ENCODE measurements around the gene ALG14. TPM values are rescaled to one million over a fixed set of nuclear protein-coding genes. Genes with fewer than 3 reads are reported as not detected.

ALG14 gene
- total and polyA plus RNA-seq, 2 of the 4 experiments (the other 2 are of a cell fraction) = 1.7 to 2.0 TPM

- DNase-seq (no peak), ATAC-seq (ENCODE audit: low read depth) (no peak)
- Histone ChIP-seq H3K4me3 (ENCODE audit: insufficient read depth, low read depth, low read length) (no peak overlapping the region), H2BK15ac (ENCODE audit: low read depth, low read length) (no peak overlapping the region), H3K4ac (ENCODE audit: low read depth, low read length) (no peak overlapping the region), H3K56ac (ENCODE audit: extremely low read depth, insufficient read depth, low read length) (no peak overlapping the region), H2AFZ (replicated peaks; ENCODE audit: low read length, poor library complexity) (no peak overlapping the region), H4K91ac (ENCODE audit: insufficient read depth, low read depth, low read length) (no peak overlapping the region), H2BK20ac (ENCODE audit: low read depth, low read length) (no peak overlapping the region), H2AK9ac (replicated peaks; ENCODE audit: low read depth, low read length, poor library complexity) (no peak overlapping the region), H4K5ac (ENCODE audit: low read depth, low read length) (no peak overlapping the region), H3K79me1 (ENCODE audit: low read depth in 1 of 2, low read length in 2 of 2) (peaks cover 0 to 4% of the 10 kb centered on the region in 2 experiments; a peak in 1 of 4 replicates), H3K4me1 (ENCODE audit: control insufficient read depth, insufficient read depth, low read length) (peaks cover 12% of the 10 kb centered on the region), H3K27me3 (ENCODE audit: control insufficient read depth, insufficient read depth, low read length) (no peaks in the 10 kb centered on the region), H4K8ac (ENCODE audit: low read depth in 2 of 2, low read length in 2 of 2) (no peak overlapping the region), H4K20me1 (ENCODE audit: insufficient read depth, low read length) (no peaks in the 10 kb centered on the region), H3K27ac (ENCODE audit: insufficient read depth, low read length) (no peak overlapping the region), H3K23ac (ENCODE audit: low read depth, low read length) (no peak overlapping the region), H3K9me3 (ENCODE audit: control insufficient read depth, insufficient read depth, low read length) (no peaks in the 10 kb centered on the region), H3K4me2 (ENCODE audit: low read depth, low read length) (no peak overlapping the region), H3K14ac (replicated peaks; ENCODE audit: low read depth, low read length) (no peak overlapping the region), H3K36me3 (ENCODE audit: control insufficient read depth, insufficient read depth, low read length) (no peaks in the 10 kb centered on the region), H2BK5ac (ENCODE audit: low read depth, low read length, poor library complexity, severe bottlenecking) (no peak overlapping the region), H2BK120ac (ENCODE audit: low read depth, low read length) (no peak overlapping the region), H3K18ac (ENCODE audit: low read depth, low read length) (no peak overlapping the region), H3K9me1 (ENCODE audit: insufficient read depth, low read length) (peaks cover 5% of the 10 kb centered on the region), H2AK5ac (ENCODE audit: low read depth, low read length) (no peak overlapping the region), H3K9ac (ENCODE audit: low read depth, low read length) (no peak overlapping the region)
- intact Hi-C loops (cut with micrococcal nuclease) (no loop called here), in situ Hi-C loops (cut with MboI; ENCODE audit: low sequenced_read_pairs) (no loop called here), dilution Hi-C loops (cut with HindIII; ENCODE audit: low sequenced_read_pairs, unreplicated experiment) (no loop called here)
- no TSS peak for BruUV-seq (replicated peaks)
- ChIA-PET POLR2A (ENCODE audit: unreplicated experiment) (no interaction called here), CTCF (interaction anchor here (0.6 kb wide), 1 partner anchor 25 kb away, joined by 3 read pairs; no protein-coding TSS in a partner anchor)
- WGBS, 2 experiments (ENCODE audit: extremely low coverage in 2 of 2, insufficient read length in 1 of 2) = 71% methylated on average over 2 of the region's 5 CpGs; no CpG with 5 or more reads in 1 of the 2 experiments
- no peak for TF ChIP-seq ELK1 (IDR thresholded peaks at IDR 0.05; ENCODE audit: borderline replicate concordance, low read depth, low read length)
- TF ChIP-seq CTCF (conservative IDR thresholded peaks at IDR 0.05; ENCODE audit: low read depth, low read length) = no peak
- TF ChIP-seq RFX5 (IDR thresholded peaks at IDR 0.05; ENCODE audit: low read depth, low read length) = no peak
- TF ChIP-seq POLR2A (IDR thresholded peaks at IDR 0.05; ENCODE audit: low read depth, low read length) = no peak
- no peak for TF ChIP-seq RAD21 (IDR thresholded peaks at IDR 0.05; ENCODE audit: low read length)
- TF ChIP-seq MXI1 (IDR thresholded peaks at IDR 0.05; ENCODE audit: borderline replicate concordance, low read depth, low read length) = no peak
- TF ChIP-seq CEBPB (IDR thresholded peaks at IDR 0.05; ENCODE audit: low read depth, low read length) = no peak
Observed at GRCh38 chr1:94992161-94992560, 80.6 kb downstream of the ALG14 start.
